HPDE6-E6E7 (cell line): ENCODE results near the gene MTHFD1L.

Experiments
- DNase-seq: peaks from one replicate; pipeline ENCODE4 v3.0.0; 2011; ENCODE audit warnings: missing footprints; ENCODE audit errors: extremely low spot score

MTHFD1L gene

DNA sequence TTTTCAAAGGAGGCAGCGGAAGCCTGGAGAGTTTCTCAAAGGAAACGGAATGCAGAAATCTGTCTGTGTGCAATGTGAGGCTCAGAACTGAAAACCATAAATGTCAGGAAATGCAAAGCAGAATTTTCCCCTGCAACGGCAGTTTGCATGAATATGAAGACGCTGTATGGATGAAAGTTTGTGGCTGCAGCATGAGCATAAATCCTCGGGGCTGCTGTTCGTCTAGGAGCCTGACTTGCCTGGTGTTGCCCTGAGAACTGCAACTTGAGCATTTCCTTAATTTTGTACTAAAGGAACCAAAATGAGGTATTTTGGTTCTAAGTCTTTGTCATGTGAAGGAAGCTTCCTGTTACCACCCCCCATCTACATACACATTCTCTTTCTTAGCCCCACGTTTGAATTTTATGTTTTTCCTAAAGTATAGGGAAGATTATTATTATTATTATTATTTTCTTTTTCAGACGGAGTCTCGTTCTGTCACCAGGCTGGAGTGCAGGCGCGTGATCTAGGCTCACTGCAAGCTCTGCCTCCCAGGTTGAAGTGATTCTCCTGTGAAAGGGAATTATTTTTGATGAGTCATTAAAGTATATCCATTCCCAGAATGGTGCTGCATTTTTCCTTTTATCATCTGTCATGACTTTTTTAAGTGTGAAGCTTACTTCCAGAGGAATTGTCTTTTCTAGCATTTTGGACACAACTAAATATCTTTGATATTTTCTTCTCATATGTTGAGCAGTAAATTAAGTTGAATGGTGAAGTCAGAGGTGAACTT lies 33.1 kb downstream of the MTHFD1L start:
- DNase-seq, result no peak

- DNase-seq, result no peak
Measured at GRCh38 chr6:150899231-150899630, 33.7 kb downstream of the MTHFD1L start.

DNA sequence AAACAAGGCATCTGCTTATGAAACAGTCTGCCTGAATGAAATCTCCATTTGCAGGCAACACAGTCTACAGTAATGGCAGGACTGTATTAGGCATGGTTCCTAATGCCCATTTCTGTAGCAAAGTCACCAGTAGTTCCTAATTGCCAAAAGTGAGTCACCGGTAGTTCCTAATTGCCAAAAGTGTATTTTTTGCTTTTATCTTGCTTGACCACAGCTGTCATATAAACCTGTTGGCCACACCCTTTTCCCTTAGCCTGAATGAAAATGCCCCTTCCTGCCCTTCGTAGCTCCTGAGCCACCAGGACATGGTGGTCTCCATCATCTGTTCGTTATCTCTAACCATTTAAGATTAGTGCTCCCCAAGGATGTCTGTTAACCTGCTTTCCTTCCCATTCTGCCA lies 34.5 kb downstream of the MTHFD1L start:
- no peak for DNase-seq

DNA sequence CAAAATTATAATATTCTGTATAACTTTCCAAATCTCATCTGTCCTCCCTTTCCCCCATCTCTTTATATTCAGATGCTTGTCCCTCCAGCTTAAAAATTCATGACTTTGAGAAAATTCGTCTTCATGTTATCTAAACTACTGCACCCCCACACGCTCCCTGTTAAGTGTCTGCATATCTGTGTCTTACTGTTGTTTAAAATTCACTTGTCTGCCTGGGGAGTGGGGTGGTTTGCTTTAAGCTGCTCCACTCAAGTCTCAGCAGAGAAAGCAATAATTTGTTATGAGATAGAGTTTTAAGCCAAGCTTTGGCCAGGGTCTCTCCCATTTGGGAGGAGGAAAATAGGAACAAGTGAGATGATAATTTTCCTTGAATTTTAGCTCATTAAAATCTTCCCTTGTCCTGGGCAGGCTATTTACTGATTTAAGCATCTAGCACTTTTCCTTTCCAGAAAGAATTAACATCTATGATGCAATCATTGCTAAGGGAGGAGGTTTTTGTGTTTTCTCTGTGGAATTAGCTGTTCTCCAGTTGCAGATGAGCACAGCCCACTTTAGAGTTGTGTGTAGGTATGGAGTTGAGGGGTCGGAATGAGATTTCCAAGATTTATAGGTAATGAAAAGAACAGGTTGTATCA lies 36.8 kb downstream of the MTHFD1L start:
- no peak for DNase-seq

DNA sequence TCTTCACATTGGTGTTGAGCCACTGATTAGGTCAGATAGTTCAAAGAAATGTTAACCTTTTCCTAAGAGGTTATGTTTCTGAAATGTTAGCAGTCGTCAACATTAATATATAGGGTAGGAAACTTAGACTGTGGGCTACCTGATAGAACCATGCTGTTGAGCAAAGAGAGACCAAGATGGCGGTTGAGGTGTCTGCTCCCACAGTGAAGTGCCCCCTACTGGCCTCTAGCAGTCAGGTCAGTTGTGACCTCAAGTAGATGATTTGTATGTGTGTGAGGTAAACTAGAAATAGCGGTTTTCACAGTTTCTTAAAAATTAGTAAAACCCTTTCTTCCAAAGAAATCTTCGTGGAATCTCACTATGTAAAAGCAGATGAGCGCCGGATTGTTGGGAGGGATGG lies 40.3 kb downstream of the MTHFD1L start:
- DNase-seq, result no peak

DNA sequence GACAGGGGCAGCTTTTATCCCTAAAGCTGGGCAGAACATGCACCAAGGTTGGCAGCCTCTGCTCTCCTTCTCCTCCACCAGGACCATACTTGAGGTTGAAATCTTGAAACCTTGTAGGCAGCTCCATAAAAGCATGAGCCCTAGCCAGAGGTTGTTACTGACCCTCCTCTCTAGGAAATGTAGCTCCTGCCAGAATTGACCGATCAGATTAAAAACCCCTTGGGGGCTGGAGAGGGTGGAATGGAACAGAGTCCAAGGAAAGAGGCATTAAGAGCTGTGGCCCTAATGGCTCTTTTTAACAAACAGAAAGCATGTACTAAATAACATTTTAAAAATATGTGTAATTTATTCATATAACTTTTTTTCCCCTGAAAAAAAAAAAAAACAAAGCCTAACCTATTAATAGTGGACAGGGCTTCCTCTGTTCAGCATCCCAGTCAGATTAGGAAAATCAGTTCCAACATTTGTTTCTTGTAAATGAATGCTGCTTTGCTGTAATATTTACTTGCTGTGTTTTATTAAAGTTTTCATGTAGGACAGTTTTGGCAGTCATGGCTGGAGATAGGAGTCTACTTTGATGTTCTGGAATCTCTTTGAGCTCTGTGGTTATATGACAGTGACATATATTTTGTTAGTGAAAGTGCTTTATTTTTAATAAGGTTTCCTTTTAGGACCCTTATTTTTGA lies 41.3 kb downstream of the MTHFD1L start:
- DNase-seq, result no peak

DNA sequence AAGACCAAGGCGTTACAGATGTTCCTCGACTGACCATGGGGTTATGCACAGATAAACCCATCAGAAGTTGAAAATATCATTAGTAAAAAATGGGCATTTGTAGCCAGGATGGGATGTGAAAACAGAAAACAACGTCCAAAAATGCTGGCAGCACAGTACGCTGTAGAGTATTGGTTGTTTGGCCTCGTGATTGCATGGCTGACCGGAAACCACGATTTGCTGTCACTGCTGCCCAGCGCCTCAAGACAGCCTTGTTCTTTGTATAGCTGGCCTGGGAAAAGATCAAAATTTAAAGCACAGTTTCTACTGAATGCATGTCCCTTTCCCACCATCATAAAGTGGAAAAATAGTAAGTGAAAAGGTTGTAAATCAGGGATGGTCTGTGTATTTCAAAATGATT lies 41.9 kb downstream of the MTHFD1L start:
- DNase-seq, result no peak

DNA sequence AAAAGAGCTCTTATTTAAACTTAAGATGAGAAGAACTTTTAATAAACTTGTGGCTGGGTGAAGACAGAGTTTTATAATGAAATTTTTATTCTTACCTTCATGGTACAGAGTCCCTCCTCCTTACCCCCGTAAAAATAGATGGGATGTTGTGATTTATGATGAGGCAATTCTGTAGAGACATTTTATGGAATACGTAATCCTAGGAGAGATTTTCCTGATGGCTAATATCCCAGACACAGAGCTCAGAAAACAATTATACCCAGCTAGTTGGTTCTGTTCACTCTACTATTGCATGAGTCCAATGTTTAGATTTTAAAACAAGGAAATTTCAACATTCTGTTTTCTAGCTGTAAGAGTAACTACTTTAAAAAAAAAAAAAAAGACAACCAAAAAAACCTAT lies 43.4 kb downstream of the MTHFD1L start:
- no peak for DNase-seq

GRCh38 chr6:150910561-150910960 lies 45.1 kb downstream of the MTHFD1L start:
- no peak for DNase-seq

GRCh38 chr6:150914372-150914771 lies 48.9 kb downstream of the MTHFD1L start:
- DNase-seq, result no peak

GRCh38 chr6:150915131-150915879 lies 49.8 kb downstream of the MTHFD1L start:
- DNase-seq, result no peak

- DNase-seq, result no peak
Measured at GRCh38 chr6:150915880-150916265, 50.4 kb downstream of the MTHFD1L start.

DNA sequence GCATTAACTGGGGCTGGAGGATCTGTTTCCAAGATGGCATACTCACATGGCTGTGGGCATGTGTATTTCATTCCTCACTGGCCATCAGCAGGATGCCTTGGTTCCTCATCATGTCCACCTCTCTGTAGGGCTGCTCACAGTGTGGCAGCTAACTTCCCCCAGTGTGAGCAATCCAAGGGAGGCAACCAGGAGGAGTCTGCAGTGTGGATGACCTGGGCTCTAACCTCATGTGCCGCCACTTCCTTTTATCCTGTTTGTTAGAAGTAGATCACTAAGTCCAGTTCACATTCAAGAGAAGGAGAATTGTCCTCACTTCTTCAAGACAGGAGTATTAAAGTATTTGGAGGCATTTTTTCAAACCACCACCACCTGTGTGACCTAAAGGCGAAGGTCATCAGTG lies 54.4 kb downstream of the MTHFD1L start:
- no peak for DNase-seq

- DNase-seq, result no peak
Measured at GRCh38 chr6:150922137-150922536, 56.6 kb downstream of the MTHFD1L start.

- no peak for DNase-seq
Measured at GRCh38 chr6:150924808-150925589, 59.5 kb downstream of the MTHFD1L start.

GRCh38 chr6:150925590-150925928 lies 60.1 kb downstream of the MTHFD1L start:
- no peak for DNase-seq

DNA sequence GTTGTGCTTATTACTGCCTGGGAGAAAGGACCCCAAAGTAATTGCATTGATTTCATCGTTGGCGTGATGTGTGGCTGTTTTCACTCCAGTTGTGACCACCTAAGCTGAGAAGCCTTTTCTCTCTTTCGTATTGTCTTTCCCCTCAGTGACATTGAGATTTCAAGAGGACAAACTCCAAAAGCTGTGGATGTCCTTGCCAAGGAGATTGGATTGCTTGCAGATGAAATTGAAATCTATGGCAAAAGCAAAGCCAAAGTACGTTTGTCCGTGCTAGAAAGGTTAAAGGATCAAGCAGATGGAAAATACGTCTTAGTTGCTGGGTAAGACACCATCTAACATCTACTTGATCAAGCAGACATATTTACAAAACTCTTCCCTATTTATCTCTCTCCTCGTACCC lies 60.5 kb downstream of the MTHFD1L start:
- DNase-seq, result no peak

DNA sequence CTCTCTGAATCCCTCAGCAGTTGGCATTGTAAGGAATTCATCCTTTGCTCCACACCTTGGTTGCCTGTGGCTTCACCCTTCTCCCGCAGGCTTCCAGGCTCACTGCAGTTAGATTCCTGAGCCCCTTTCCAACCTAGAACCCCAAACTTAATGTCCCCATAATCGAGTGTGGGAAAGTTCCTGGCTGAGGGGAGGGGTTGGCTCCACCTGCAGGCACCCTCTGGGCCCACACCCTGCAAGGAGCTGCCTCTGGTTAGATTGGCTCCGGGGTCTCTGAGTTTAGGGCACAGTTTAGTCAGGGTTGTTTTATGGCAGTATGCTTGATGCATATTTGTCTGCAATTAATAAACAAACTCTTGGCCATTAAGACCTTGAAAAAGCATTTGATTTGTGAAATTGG lies 63.4 kb downstream of the MTHFD1L start:
- no peak for DNase-seq

GRCh38 chr6:150929416-150929815 lies 63.9 kb downstream of the MTHFD1L start:
- DNase-seq, result no peak

DNA sequence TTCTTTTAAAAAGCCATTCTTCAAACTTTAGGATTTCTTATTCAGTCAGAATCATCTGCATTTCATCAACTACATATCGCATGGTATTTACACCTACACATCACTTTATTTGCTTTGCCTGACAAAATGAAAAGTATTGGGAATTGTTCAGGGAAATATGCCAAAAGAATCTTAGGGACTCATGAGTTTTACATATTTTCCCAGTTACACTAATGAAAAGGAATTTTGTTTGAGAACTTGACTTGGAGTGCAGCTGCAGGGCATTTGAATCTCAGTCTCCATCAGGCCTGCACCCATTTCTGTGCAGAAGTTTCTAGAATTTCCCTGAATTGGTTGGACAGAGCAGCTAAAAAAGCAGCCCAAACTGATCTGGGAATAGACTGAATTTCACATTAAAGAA lies 65.3 kb downstream of the MTHFD1L start:
- DNase-seq, result no peak

GRCh38 chr6:150931405-150931804 lies 65.9 kb downstream of the MTHFD1L start:
- no peak for DNase-seq

DNA sequence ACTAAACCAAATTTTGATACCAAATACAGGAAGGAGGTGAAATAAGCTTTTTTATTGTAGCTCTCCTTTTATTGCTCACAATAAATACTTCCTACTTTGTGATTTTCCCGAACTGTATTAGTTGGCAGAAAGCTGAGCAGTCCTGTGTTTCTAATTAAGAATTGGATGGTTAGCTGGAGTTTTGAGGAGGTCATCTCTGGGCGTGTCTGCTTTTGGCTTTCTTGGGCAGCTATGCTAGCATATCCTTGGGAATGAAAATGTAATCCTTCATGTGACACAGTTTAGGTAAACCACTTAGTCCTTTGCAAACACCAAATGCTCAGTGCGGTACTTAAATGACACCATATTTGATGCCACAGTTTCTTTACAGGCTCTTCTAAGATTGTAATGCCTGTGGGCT lies 67.5 kb downstream of the MTHFD1L start:
- DNase-seq, result no peak
